ENCODE data around the gene PPP1R14B.
A peak's percentile ranks its signal among the peaks of the same experiment; 100 is the strongest.

Gene PPP1R14B

DNA sequence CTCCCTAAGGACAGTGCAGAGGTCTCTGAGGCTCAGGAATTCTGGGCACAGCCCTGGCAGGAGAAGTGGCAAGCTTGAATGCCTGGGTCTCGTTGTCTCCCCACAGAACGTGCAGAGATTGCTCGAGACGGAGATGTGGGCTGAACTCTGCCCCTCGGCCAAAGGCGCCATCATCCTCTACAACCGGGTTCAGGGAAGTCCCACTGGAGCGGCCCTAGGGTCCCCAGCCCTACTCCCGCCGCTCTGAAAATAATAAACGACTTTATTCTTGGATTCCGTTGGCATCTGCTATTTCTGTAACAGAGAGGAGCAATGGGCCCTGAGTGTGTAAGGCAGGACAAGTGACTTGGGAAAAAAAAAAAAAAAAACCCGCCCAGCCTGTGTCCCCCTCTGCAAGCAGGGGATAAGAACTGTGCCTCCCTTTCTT lies 17.0 kb downstream of the PPP1R14B start:
- no peak for DNase-seq

DNA sequence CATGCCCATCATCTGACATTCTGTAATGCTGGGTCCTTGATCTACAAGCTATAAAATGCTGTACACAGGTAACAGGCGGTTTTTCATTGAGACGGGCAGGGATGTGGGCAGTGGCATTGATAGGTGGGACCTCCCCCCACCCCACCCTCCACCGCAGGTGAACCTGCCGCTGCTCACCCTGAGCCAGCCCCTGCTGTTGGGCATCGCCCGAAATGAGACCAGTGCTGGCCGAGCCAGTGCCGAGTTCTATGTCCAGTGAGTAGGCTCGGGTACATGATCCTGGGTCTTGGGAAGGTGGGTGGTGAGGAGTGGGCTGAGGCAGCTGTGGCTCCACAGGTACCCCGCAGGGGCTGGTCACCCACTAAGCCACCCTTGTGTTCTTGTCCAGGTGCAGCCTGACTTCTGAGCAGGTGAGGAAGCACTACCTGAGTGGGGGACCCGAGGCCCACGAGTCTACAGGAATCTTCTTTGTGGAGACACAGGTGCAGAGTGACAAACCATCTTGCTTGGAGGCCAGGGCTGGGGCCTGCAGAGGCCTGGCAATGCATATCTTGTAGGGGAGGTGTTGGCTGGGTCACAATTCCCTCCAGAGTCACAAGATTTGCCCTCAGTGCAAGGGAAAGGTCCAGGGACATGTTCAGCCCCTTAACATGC lies 17.5 kb downstream of the PPP1R14B start:
- DNase-seq = no peak

DNA sequence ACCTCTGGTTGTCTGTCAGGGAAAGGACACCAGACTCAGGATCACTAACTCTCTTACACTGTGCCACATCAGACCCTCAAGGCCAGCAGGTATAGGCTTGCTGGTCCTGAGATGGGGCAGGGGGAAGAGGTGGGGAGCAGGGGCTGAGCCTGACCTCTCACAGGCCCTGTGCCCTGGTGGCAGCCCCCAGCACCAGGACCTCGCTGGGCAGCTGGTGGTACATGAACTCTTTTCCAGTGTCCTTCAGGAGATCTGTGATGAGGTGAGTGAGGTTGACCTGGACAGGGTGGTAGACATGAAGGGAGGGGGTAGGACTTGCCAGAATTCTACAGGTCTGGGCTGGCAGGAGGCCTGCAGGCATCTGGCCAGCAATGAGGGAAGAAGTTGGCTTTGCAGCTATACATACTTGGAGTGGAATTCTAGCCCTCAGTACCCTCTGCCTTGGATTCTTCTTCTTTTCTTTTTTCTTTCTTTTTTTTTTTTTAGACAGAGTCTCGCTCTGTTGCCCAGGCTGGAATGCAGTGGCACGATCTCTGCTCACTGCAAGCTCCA lies 19.3 kb downstream of the PPP1R14B start:
- DNase-seq = no peak

DNA sequence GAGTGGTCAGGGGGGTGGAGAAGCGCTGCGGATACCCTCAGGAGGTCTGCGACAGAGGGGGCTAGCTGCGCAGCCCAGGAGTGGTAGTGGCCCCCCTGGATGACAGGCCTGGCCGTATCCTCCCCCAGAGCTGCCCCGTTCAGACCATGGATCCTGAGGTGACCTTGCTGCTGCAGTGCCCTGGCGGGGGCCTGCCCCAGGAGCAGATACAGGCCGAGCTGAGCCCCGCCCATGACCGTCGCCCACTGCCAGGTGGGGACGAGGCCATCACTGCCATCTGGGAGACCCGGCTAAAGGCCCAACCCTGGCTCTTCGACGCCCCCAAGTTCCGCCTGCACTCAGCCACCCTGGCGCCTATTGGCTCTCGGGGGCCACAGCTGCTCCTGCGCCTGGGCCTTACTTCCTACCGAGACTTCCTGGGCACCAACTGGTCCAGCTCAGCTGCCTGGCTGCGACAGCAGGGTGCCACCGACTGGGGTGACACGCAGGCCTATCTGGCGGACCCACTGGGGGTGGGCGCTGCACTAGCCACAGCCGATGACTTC lies 20.2 kb downstream of the PPP1R14B start:
- DNase-seq = peak; percentile 70

DNA sequence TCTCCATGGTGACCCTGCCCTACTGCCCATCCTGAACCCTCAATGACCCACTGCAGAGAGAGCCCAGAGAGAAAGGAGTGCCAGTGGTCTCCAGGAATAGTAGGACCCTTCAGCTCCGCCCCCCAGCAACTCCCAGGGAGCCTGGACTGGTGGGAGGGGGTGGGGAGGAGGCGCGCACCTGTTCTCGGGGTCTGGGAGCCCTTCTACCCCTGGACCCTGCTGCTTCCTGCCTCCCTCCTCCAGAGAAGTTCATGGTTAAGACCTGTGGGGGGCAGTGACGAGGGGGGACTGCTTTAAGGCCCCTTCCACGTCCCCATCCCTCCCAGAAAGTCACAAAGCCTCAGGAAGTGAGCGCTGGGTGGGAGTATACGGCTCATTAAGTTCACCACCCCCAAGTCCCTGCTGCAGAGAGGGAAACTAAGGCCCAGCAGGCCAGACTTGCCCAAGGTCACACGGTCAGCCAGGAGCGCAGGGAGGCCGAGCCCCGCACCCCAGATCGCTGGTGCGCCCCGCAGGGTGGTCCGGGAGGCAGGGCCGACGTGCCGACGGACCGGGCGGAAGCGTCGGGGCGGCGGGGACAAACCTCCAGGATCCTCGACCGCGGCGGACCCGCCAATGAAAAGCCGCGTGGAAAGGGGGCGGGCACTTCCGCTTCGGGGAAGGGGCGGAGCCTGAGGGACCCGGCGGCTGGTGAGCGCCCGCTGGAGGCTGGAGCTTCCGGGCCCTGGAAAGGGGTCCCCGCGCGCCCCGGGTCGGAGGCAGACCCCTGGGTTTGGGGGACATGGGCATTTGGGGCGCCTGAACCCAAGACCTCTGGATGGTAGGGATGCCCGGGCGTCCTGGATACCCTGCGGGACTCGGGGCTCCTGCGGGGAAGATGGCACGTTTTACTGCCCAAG lies 20.9 kb downstream of the PPP1R14B start, which contains the start of the genes NUDT22 and TRPT1:
Gene NUDT22 (plus strand): TSS at position 667 of the 899 bp plus-strand sequence. CDS start 379 bp downstream, outside the sequence.
Gene TRPT1 (minus strand): TSS at position 579 of the 899 bp plus-strand sequence. CDS start 326 bp downstream, at position 253.
- peak; percentile 97 for DNase-seq

DNA sequence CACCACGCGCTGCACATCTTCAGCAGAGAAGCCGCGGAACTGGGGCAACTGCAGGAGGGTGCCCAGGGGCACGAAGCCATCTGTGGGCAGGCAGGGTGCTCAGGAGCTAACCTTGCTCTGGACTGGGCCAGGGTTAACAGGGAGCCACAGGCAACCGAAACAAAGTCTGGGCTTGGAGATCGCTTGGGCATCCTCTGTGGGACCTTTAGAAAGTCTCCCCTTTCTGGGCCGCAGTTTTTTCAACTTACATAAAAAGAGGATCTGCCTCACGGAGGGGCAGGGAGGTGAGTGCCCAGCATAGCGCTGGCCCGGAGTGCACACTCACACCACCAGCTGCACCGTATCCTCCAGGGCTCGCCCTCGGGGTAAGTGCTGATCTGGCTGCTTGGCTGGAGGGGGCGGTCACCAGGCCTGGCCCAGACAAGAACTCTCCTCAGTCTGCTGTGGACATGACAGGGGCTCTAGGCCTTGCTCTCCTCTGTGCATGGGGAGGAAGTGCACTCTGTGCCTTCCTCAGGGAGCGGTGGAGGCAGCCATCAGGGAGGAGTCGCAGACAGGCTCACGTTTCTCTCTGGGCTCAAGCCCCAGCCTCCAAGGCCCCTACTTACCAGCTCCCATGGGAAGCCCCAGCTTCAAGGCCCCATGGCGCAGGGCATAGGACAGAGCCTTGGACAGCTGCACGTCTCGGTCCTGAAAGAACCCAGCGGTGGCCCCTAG lies 21.7 kb downstream of the PPP1R14B start:
- peak; percentile 28 for DNase-seq

DNA sequence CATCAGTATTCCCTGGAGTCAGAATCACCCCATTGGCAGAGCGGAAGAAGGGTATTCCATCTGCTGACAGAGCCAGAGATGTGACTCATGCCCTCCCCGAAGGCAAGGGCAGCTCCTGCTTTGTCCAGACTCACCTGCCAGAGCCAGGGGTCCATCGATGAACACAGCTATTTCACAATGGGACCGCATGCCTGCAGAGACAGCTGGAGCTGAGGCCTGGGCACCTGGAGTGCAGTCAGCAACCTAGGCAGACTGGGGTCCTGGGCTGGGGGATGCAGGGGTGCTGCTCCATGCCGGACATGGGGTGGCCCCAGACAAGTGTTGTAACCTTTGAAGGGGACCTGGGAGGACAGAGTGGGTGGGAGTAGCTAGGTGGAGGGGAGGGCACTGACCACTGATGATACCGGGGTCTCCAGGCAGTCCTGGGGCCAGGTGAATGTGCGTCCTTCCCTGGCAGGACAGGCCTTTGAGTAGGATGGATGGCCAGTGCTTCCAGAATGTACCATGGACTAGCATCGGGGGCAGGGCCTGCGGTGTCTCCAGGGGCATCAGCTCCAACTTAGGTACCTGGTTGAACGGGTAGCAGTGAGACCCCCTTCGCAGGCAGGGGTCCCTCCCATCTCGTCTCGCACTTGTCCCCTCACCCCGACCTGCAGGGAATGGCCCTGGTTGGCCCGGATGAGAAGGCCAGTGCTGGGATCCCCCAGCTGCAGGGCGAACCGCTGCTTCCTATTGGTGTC lies 22.4 kb downstream of the PPP1R14B start:
- DNase-seq = no peak

DNA sequence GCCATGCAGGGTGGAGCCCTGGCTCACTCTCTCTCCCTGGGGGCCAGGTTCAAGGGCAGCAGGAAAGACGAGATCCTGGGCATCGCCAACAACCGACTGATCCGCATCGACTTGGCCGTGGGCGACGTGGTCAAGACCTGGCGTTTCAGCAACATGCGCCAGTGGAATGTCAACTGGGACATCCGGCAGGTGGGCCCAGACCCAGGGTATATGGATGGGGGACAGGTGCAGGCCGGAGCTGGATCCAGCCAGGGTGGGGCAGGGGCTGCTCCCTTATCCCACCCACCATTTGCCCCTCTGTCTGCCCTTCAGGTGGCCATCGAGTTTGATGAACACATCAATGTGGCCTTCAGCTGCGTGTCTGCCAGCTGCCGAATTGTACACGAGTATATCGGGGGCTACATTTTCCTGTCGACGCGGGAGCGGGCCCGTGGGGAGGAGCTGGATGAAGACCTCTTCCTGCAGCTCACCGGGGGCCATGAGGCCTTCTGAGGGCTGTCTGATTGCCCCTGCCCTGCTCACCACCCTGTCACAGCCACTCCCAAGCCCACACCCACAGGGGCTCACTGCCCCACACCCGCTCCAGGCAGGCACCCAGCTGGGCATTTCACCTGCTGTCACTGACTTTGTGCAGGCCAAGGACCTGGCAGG lies 23.6 kb downstream of the PPP1R14B start:
- DNase-seq = no peak

DNA sequence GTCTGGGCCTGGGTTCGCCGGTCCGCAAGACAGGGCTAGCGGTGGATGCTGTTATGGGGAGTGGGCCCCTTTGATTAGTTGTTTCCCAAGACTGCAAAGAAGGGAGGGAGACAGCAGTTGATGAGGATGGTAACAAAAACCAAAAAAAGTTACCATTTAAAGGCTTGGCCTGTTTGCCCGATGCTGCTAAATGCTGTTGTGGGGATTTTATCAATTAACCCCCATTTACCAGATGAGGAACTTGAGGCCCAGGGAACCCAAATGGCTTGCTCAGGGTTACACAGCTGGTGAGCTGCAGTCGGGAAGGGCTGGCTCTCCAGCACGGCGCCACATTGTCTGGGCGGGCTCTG lies 24.1 kb downstream of the PPP1R14B start:
- DNase-seq = no peak

DNA sequence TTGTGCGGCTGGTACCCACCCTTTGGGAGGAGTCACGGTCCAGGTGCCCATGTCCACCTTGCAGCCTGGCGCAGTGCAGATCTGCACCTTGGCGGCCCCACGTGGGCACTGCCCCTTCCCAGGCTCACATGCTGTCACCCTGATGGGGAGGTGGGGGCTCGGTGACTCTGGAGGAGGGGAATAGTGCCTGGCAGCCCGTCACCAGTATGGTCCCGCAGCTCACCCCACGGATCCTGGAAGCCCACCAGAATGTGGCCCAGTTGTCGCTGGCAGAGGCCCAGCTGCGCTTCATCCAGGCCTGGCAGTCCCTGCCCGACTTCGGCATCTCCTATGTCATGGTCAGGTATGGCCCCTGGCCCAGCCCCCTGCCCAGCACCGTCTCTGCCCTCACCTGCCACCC lies 25.9 kb downstream of the PPP1R14B start:
- DNase-seq = no peak

DNA sequence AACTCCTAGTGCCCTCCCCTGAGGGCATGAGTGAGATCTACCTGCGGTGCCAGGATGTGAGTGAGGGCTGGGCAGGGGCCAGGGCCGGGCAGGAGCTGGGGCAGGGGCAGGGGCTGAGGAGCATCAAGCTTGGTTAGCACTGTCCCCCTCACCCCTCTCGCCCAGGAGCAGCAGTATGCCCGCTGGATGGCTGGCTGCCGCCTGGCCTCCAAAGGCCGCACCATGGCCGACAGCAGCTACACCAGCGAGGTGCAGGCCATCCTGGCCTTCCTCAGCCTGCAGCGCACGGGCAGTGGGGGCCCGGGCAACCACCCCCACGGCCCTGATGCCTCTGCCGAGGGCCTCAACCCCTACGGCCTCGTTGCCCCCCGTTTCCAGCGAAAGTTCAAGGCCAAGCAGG lies 26.5 kb downstream of the PPP1R14B start:
- DNase-seq = no peak

DNA sequence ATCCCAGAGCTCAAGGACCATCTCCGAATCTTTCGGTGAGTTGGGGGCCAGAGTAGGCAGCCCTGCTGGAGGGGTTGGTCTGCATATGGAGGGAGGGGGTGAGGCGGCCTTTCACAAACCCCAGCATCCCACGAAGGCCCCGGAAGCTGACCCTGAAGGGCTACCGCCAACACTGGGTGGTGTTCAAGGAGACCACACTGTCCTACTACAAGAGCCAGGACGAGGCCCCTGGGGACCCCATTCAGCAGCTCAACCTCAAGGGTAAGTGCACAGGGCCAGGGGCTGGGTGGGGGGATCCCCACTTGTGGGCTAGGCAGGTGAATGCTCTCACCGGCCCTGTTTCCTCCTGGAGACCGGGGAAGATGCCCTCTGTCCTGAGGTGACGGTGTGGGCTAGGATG lies 27.0 kb downstream of the PPP1R14B start:
- no peak for DNase-seq

DNA sequence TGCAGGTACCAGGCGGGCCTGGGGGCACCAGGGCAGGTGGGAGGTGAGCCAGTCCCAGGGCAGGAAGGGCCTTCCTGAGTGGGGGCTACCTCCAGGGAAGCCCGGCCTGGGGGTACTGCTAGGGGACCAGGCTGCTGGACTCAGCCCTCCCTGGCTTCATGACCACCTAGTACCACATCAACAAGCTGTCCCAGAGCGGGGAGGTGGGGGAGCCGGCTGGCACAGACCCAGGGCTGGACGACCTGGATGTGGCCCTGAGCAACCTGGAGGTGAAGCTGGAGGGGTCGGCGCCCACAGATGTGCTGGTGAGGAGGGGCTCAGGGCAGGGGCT lies 27.4 kb downstream of the PPP1R14B start:
- no peak for DNase-seq

DNA sequence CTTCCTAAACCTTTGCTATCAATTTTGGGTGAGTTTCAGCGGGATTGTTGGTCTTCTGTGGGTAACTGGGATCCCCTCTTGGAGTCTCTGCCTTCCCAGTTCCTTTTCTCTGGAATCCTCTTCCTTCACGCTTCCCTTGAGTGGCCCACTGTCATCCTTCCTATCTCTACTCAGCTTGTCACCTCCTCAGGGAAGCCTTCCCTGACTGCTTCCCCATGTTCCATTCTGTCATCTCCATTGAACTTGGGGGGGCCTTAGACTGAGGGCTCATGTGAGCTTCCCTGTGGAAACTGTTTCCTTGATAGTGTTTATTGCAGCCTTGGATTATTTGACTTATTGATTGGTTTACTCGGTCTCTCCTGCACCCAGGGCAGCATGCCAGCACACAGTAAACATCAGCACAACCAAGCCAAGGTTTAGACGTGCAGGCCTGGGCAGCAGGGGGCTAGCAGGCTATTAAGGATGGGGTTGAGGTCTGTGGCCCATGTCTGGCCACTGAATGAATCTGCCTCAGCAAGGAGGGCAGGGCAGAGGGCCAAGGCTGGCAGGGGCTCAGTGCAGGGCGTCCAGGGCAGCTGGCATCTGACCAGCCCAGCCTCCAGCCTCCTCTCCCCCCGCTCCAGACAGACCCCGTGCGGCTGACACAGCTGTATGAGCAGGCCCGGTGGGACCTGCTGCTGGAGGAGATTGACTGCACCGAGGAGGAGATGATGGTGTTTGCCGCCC lies 28.0 kb downstream of the PPP1R14B start:
- no peak for DNase-seq

DNA sequence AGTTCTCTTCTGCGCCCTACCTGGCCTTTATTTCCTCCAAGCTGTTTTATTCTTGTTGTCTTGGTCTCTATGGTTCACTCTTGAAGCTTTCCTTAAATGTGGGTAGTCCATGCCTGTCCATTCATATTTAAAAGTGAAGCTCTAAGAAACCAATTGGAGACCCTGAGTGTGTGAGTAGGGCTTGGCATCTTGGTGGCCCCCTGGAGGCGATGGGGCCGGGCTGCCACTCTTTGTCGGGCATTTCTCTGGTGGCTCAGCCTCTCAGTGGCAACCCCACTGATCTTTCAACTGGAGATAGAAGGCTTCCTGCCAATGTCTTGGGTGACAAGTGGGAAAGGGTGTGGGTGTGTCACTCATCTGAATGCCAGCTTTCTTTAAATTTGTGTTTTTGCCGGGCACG lies 29.9 kb downstream of the PPP1R14B start:
- no peak for DNase-seq

DNA sequence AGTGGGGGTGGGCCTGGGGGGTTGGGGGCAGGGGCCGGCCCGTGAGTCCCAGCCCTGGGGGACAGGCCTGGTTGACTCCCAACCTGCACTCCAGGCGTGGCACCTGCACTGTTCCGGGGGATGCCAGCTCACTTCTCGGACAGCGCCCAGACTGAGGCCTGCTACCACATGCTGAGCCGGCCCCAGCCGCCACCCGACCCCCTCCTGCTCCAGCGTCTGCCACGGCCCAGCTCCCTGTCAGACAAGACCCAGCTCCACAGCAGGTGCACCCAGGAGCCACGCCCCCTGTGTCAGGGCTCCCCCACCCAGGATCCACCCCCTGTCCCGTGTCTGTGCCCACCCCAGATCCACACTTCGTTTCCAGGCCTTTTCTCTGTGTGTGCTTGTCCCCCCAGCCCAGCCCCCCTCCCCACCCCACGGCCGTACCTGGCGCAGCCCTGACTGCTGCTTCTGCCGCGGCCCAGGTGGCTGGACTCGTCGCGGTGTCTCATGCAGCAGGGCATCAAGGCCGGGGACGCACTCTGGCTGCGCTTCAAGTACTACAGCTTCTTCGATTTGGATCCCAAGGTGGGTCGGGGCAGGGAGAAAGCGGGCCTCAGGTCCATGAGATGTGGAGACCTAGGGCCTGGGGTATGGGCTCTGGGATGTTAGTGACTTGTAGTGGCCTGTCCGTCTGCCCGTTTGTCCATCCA lies 35.4 kb downstream of the PPP1R14B start:
- DNase-seq = no peak

DNA sequence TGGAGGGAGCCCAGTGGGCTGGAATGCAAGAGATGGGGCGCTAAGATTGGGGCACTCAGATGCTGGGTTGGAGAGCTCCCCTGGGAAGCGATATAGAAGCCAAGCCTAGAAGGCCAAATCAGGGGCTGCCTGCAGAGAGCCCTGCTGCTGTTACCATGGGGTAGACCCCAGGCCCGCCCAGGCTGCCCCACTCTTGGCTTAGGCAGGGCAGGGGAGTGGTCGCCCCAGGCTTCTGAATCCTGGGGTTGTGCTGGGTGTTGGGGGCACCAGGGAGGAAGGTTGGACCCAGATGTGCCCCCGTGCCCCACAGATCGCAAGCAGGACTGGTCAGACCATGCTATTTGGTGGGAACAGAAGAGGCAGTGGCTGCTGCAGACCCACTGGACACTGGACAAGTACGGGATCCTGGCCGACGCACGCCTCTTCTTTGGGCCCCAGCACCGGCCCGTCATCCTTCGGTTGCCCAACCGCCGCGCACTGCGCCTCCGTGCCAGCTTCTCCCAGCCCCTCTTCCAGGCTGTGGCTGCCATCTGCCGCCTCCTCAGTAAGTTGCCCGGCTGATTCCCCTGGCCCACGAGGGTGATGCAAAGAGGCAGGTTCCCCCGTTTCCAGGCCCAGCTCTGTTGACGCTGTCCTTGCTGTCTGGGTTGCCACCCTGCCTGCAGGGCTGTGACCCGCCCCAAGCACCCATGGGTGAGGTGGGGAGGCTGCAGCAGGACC lies 36.3 kb downstream of the PPP1R14B start:
- DNase-seq = no peak

DNA sequence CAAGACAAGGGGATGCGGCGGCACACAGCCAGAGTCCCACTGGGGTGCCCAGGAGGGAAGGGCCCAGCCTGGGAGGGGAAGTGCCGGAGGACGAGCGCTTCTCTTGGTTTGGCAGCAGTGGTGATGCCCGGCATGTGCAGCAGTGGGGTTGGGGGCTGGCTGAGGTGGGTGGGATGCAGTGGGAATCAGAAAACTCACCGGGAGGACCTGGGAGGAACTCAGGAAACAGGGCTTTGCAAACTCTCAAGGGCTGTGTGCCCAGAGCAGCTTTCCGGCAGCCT lies 37.2 kb downstream of the PPP1R14B start:
- no peak for DNase-seq

DNA sequence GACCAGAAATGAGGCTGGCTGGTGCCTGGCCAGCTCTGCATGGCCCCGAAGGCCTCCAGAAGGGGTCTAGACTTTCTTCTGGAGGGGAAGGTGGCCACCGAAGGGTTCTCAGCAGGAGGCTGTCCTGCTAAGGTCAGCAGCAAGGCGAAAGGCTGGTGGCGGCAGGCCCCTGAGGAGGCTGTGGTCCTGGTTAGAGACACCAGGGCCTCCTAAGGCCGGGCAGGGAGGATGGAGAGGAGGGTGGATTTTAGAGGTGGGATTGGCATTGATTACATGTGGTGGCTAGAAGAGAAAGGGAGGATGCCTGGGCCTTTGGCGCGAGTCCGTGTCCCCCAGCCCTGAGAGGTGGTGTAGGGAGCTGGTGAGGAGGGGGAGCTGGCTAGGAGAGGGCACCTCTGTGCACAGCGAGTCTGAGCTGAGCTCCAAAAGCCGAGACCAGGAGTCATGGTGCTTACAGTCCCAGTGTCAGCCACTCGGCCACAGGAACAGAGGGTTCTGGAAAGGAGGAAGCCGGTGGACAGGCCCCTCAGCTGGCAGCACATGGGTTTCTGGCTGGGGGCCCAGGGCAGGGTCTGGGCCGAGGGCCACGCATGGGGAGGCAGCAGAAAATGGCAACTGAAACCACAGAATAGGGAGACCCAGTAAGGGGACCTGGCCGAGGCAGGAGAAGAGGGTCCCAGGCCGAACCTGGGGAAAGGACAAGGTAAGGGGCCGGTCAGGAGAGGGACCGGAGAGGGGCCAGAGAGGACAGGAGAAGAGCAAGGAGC lies 37.8 kb downstream of the PPP1R14B start:
- DNase-seq = no peak

All from activated CD4-positive, alpha-beta T cell treated with anti-CD3 and anti-CD28 coated beads for 48 hours (primary cell).